Mesendoderm (in vitro differentiated cells): ENCODE data around the gene SORD.

Experiments
- DNase-seq: peaks from one replicate; pipeline ENCODE4 v3.0.0; 2013
- H2AK5ac ChIP-seq: 2 replicates; pipeline ENCODE4 v1.6.1; 2013; ENCODE audit warnings: low read length, inconsistent platforms
- H2BK120ac ChIP-seq: 2 replicates; pipeline ENCODE4 v1.6.1; 2013; ENCODE audit warnings: low read depth, mild to moderate bottlenecking, low read length, moderate library complexity, mixed read lengths
- H2BK15ac ChIP-seq: replicated peaks from 2 replicates; pipeline ENCODE4 v1.6.1; 2013; ENCODE audit warnings: low read depth, mild to moderate bottlenecking, moderate library complexity
- H2BK5ac ChIP-seq: 2 replicates; pipeline ENCODE4 v1.6.1; 2013; ENCODE audit warnings: low read length, inconsistent platforms
- H3K18ac ChIP-seq: 2 replicates; pipeline ENCODE4 v1.6.1; 2013; ENCODE audit warnings: mild to moderate bottlenecking, low read length, mixed read lengths
- H3K23ac ChIP-seq: one replicate; pipeline ENCODE4 v1.6.1; 2013; ENCODE audit warnings: low read length
- H3K27ac ChIP-seq: 2 replicates; pipeline ENCODE4 v1.5.1; 2013; ENCODE audit warnings: low read depth, mild to moderate bottlenecking, inconsistent platforms, low read length, moderate library complexity
- H3K27me3 ChIP-seq: 2 replicates; pipeline ENCODE4 v1.6.1; 2013; ENCODE audit warnings: low read length, control low read depth, mild to moderate bottlenecking, inconsistent platforms; ENCODE audit not compliant: insufficient read depth, poor library complexity
- H3K36me3 ChIP-seq: 2 replicates; pipeline ENCODE4 v1.6.1; 2013; ENCODE audit warnings: low read length, inconsistent platforms; ENCODE audit not compliant: control insufficient read depth, insufficient read depth
- H3K4ac ChIP-seq: one replicate; pipeline ENCODE4 v1.6.1; 2013; ENCODE audit warnings: low read depth, mild to moderate bottlenecking, low read length, moderate library complexity
- H3K4me1 ChIP-seq: 2 replicates; pipeline ENCODE4 v1.6.1; 2013; ENCODE audit warnings: low read depth, low read length, inconsistent platforms; ENCODE audit not compliant: control insufficient read depth
- H3K4me2 ChIP-seq: 2 replicates; pipeline ENCODE4 v1.6.1; 2013; ENCODE audit warnings: low read length
- H3K4me3 ChIP-seq: 2 replicates; pipeline ENCODE4 v1.5.1; 2013; ENCODE audit warnings: mild to moderate bottlenecking, low read length
- H3K56ac ChIP-seq: one replicate; pipeline ENCODE4 v1.6.1; 2013; ENCODE audit warnings: low read length
- H3K79me1 ChIP-seq: 2 replicates; pipeline ENCODE4 v1.6.1; 2013; ENCODE audit warnings: low read length, inconsistent platforms
- H3K79me2 ChIP-seq: 2 replicates; pipeline ENCODE4 v1.6.1; 2013; ENCODE audit warnings: mild to moderate bottlenecking, low read length; ENCODE audit not compliant: control insufficient read depth, insufficient read depth
- H3K9ac ChIP-seq: 2 replicates; pipeline ENCODE4 v1.6.1; 2013; ENCODE audit warnings: low read length, inconsistent platforms
- H4K5ac ChIP-seq: one replicate; pipeline ENCODE4 v1.6.1; 2013; ENCODE audit warnings: low read length
- H4K8ac ChIP-seq: one replicate; pipeline ENCODE4 v1.6.1; 2013; ENCODE audit warnings: low read depth, mild to moderate bottlenecking, control low read depth, low read length, moderate library complexity
- WGBS: extraction: QIAGEN DNeasy Blood & Tissue Kit; methylation state at CpG from one replicate; pipeline ENCODE4 v1.1.7; 2013; ENCODE audit warnings: low lambda C conversion rate, missing lambda C conversion rate; ENCODE audit not compliant: insufficient coverage; ENCODE audit errors: extremely low coverage; 5-methylcytosine and 5-hydroxymethylcytosine counted together

Gene SORD

GRCh38 chr15:45095661-45096060, 72.7 kb downstream of the SORD start:
- no peak overlapping the region for H2BK120ac ChIP-seq
- H3K4me3 ChIP-seq = no peak overlapping the region
- H2AK5ac ChIP-seq = no peak overlapping the region
- no peak overlapping the region for H2BK15ac ChIP-seq
- H3K56ac ChIP-seq = no peak overlapping the region
- no peaks in the 10 kb centered on the region for H3K79me1 ChIP-seq
- H3K27me3 ChIP-seq = no peaks in the 10 kb centered on the region
- no peak overlapping the region for H3K9ac ChIP-seq
- no peak overlapping the region for H3K27ac ChIP-seq
- H3K23ac ChIP-seq = no peak overlapping the region
- H3K4me2 ChIP-seq = no peak overlapping the region
- H4K5ac ChIP-seq = no peak overlapping the region
- no peaks in the 10 kb centered on the region for H3K36me3 ChIP-seq
- DNase-seq = no peak
- no peak overlapping the region for H4K8ac ChIP-seq
- H3K18ac ChIP-seq = no peak overlapping the region
- WGBS = no CpG with 5 or more reads among the region's 11 CpGs
- H3K79me2 ChIP-seq = no peaks in the 10 kb centered on the region
- no peaks in the 10 kb centered on the region for H3K4me1 ChIP-seq
- no peak overlapping the region for H3K4ac ChIP-seq
- H2BK5ac ChIP-seq = no peak overlapping the region

GRCh38 chr15:45097466-45097865, 74.5 kb downstream of the SORD start:
- Histone ChIP-seq H4K8ac (no peak overlapping the region), H3K56ac (no peak overlapping the region), H3K4me1 (no peaks in the 10 kb centered on the region), H3K4ac (no peak overlapping the region), H3K79me1 (no peaks in the 10 kb centered on the region), H3K36me3 (no peaks in the 10 kb centered on the region), H2BK15ac (no peak overlapping the region), H3K23ac (no peak overlapping the region), H2BK120ac (no peak overlapping the region), H3K9ac (no peak overlapping the region), H2BK5ac (no peak overlapping the region), H3K79me2 (no peaks in the 10 kb centered on the region), H3K4me3 (no peak overlapping the region), H2AK5ac (no peak overlapping the region), H3K18ac (no peak overlapping the region), H3K27me3 (no peaks in the 10 kb centered on the region), H3K4me2 (no peak overlapping the region), H4K5ac (no peak overlapping the region), H3K27ac (no peak overlapping the region)
- no CpG with 5 or more reads among the region's 7 CpGs for WGBS
- no peak for DNase-seq

DNA sequence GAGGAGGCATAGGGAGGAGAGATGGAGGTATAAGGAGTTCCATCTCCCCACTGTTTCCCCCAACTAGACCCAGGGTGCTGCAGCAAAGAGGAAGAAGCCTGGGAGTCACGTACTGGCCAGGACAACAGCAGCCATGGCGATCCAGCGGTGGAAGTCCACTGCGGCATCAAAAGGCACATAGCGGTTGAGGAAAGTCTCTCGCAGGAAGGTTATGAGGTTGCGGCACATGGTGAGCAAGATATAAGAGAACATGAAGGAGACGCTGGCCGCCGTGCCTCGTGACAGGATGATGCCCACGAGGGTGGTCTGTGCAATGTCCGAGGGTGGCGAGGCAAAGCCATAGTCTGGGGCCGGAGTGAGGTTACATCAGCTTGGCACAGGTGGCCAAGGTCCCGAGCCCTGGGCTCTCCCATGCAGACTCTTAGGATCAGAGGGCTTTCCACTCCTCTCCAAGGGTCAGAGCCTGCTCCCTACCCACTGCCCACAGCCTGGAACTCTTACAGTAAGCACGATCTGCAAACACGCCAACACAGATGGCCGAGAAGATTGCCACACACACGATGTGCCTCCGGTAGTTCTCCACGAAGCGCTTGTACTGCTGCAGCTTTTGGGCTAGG, 76.7 kb downstream of the SORD start:
- Histone ChIP-seq H2BK5ac (no peak overlapping the region), H3K79me1 (no peaks in the 10 kb centered on the region), H3K23ac (no peak overlapping the region), H2AK5ac (no peak overlapping the region), H3K4ac (no peak overlapping the region), H3K36me3 (no peaks in the 10 kb centered on the region), H3K4me3 (no peak overlapping the region), H3K9ac (no peak overlapping the region), H4K5ac (no peak overlapping the region), H3K18ac (no peak overlapping the region), H3K56ac (no peak overlapping the region), H2BK15ac (no peak overlapping the region), H3K27me3 (no peaks in the 10 kb centered on the region), H2BK120ac (no peak overlapping the region), H4K8ac (no peak overlapping the region), H3K4me1 (no peaks in the 10 kb centered on the region), H3K27ac (no peak overlapping the region), H3K4me2 (no peak overlapping the region), H3K79me2 (no peaks in the 10 kb centered on the region)
- WGBS = no CpG with 5 or more reads among the region's 23 CpGs
- no peak for DNase-seq

- Histone ChIP-seq H2BK120ac (no peak overlapping the region), H3K27ac (no peak overlapping the region), H3K56ac (no peak overlapping the region), H2BK15ac (no peak overlapping the region), H3K4me1 (no peaks in the 10 kb centered on the region), H3K4me3 (no peak overlapping the region), H3K9ac (no peak overlapping the region), H3K18ac (no peak overlapping the region), H3K4ac (no peak overlapping the region), H2AK5ac (no peak overlapping the region), H3K79me1 (no peaks in the 10 kb centered on the region), H3K4me2 (no peak overlapping the region), H3K79me2 (no peaks in the 10 kb centered on the region), H3K27me3 (no peaks in the 10 kb centered on the region), H4K8ac (no peak overlapping the region), H4K5ac (no peak overlapping the region), H2BK5ac (no peak overlapping the region), H3K23ac (no peak overlapping the region), H3K36me3 (no peaks in the 10 kb centered on the region)
- DNase-seq = no peak
- no CpG with 5 or more reads among the region's 7 CpGs for WGBS
These were observed 78.1 kb downstream of the SORD start for GRCh38 chr15:45100884-45101625.

DNA sequence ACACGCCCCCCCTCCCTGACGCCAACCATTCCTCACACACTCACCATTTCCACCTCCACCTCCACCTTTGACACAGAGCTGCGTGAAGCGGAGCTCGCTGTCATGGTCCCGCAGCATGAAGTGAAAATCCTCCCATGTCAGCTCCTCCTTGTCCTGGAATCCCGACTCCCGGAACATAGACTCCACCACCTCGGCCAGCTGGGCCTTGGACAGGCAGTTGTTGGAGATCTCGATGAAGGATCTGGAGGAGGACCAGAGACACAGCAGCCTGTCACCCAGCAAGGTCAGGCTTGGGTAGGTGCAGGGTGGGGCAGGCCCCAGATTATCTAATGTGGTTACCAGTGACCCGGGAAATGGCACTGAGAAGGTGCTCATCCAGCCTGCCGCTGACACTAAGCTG, 78.8 kb downstream of the SORD start:
- Histone ChIP-seq H3K23ac (no peak overlapping the region), H4K8ac (no peak overlapping the region), H3K36me3 (no peaks in the 10 kb centered on the region), H3K18ac (no peak overlapping the region), H3K79me2 (no peaks in the 10 kb centered on the region), H3K4me3 (no peak overlapping the region), H3K4ac (no peak overlapping the region), H2BK15ac (no peak overlapping the region), H3K9ac (no peak overlapping the region), H3K27me3 (no peaks in the 10 kb centered on the region), H3K79me1 (no peaks in the 10 kb centered on the region), H2AK5ac (no peak overlapping the region), H3K4me2 (no peak overlapping the region), H2BK120ac (no peak overlapping the region), H4K5ac (no peak overlapping the region), H2BK5ac (no peak overlapping the region), H3K27ac (no peak overlapping the region), H3K56ac (no peak overlapping the region), H3K4me1 (no peaks in the 10 kb centered on the region)
- no peak for DNase-seq
- WGBS = no CpG with 5 or more reads among the region's 12 CpGs

GRCh38 chr15:45102226-45102625, 79.2 kb downstream of the SORD start:
- DNase-seq = no peak
- Histone ChIP-seq H3K27me3 (no peaks in the 10 kb centered on the region), H3K4me2 (no peak overlapping the region), H3K36me3 (no peaks in the 10 kb centered on the region), H3K4me1 (no peaks in the 10 kb centered on the region), H4K5ac (no peak overlapping the region), H3K23ac (no peak overlapping the region), H3K79me1 (no peaks in the 10 kb centered on the region), H3K18ac (no peak overlapping the region), H4K8ac (no peak overlapping the region), H3K4ac (no peak overlapping the region), H2BK5ac (no peak overlapping the region), H3K27ac (no peak overlapping the region), H2BK15ac (no peak overlapping the region), H3K4me3 (no peak overlapping the region), H2BK120ac (no peak overlapping the region), H3K9ac (no peak overlapping the region), H3K56ac (no peak overlapping the region), H3K79me2 (no peaks in the 10 kb centered on the region), H2AK5ac (no peak overlapping the region)
- WGBS = no CpG with 5 or more reads among the region's 6 CpGs
